ENCODE data around the gene SLC25A51. TPM values are rescaled to one million over a fixed set of nuclear protein-coding genes. Genes with fewer than 3 reads are reported as not detected.

Gene SLC25A51
- polyA plus RNA-seq, 1 donor from 2014 or later: 26.8 TPM

- no peaks in the 10 kb centered on the region for H3F3A ChIP-seq (ENCODE audit: insufficient read depth, low read length, poor library complexity, severe bottlenecking)
- H3K27me3 ChIP-seq (ENCODE audit: insufficient read depth, low read depth, low read length): no peaks in the 10 kb centered on the region
- H3K4me3 ChIP-seq (ENCODE audit: low read length): no peak overlapping the region
- no peak overlapping the region for H3K27ac ChIP-seq (ENCODE audit: low read length)
- H2AFZ ChIP-seq (ENCODE audit: low read depth, low read length): no peak overlapping the region
- no peak overlapping the region for H3K4me2 ChIP-seq (ENCODE audit: low read length)
- H3K9me2 ChIP-seq (ENCODE audit: insufficient read depth, low read length): no peaks in the 10 kb centered on the region
- no peaks in the 10 kb centered on the region for H3K79me2 ChIP-seq (replicated peaks; ENCODE audit: insufficient read depth, low read length)
- H4K20me1 ChIP-seq (ENCODE audit: insufficient read depth): no peaks in the 10 kb centered on the region
- no peaks in the 10 kb centered on the region for H3K9me3 ChIP-seq (ENCODE audit: low read length)
- H3K36me3 ChIP-seq (ENCODE audit: insufficient read depth, low read length): no peaks in the 10 kb centered on the region
- no peak overlapping the region for H3K9ac ChIP-seq (ENCODE audit: low read length)
- TF ChIP-seq CTCF (IDR thresholded peaks at IDR 0.05; ENCODE audit: poor library complexity, severe bottlenecking) (no peak), SMC3 (conservative IDR thresholded peaks at IDR 0.05; ENCODE audit: poor library complexity) (no peak), TAF1 (IDR thresholded peaks at IDR 0.05; ENCODE audit: low read depth) (no peak), RAD21 (conservative IDR thresholded peaks at IDR 0.05) (no peak), MXI1 (conservative IDR thresholded peaks at IDR 0.05; ENCODE audit: poor library complexity, severe bottlenecking) (no peak), EP300 (conservative IDR thresholded peaks at IDR 0.05; ENCODE audit: poor library complexity, severe bottlenecking) (no peak), POLR2AphosphoS5 (IDR thresholded peaks at IDR 0.05) (no peak)
- TF ChIP-seq, protein P1, sequence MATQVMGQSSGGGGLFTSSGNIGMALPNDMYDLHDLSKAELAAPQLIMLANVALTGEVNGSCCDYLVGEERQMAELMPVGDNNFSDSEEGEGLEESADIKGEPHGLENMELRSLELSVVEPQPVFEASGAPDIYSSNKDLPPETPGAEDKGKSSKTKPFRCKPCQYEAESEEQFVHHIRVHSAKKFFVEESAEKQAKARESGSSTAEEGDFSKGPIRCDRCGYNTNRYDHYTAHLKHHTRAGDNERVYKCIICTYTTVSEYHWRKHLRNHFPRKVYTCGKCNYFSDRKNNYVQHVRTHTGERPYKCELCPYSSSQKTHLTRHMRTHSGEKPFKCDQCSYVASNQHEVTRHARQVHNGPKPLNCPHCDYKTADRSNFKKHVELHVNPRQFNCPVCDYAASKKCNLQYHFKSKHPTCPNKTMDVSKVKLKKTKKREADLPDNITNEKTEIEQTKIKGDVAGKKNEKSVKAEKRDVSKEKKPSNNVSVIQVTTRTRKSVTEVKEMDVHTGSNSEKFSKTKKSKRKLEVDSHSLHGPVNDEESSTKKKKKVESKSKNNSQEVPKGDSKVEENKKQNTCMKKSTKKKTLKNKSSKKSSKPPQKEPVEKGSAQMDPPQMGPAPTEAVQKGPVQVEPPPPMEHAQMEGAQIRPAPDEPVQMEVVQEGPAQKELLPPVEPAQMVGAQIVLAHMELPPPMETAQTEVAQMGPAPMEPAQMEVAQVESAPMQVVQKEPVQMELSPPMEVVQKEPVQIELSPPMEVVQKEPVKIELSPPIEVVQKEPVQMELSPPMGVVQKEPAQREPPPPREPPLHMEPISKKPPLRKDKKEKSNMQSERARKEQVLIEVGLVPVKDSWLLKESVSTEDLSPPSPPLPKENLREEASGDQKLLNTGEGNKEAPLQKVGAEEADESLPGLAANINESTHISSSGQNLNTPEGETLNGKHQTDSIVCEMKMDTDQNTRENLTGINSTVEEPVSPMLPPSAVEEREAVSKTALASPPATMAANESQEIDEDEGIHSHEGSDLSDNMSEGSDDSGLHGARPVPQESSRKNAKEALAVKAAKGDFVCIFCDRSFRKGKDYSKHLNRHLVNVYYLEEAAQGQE (IDR thresholded peaks at IDR 0.05; ENCODE audit: borderline replicate concordance): no peak
These were observed 32.4 kb upstream of the SLC25A51 start for GRCh38 chr9:37936376-37936775.

- H3K27ac ChIP-seq (ENCODE audit: low read length): no peak overlapping the region
- no peaks in the 10 kb centered on the region for H3K9me2 ChIP-seq (ENCODE audit: insufficient read depth, low read length)
- H3K9me3 ChIP-seq (ENCODE audit: low read length): no peaks in the 10 kb centered on the region
- H4K20me1 ChIP-seq (ENCODE audit: insufficient read depth): no peaks in the 10 kb centered on the region
- TF ChIP-seq POLR2AphosphoS5 (IDR thresholded peaks at IDR 0.05): no peak
- no peak for TF ChIP-seq MXI1 (conservative IDR thresholded peaks at IDR 0.05; ENCODE audit: poor library complexity, severe bottlenecking)
- TF ChIP-seq EP300 (conservative IDR thresholded peaks at IDR 0.05; ENCODE audit: poor library complexity, severe bottlenecking): no peak
- no peak overlapping the region for H3K9ac ChIP-seq (ENCODE audit: low read length)
- H3K4me2 ChIP-seq (ENCODE audit: low read length): no peak overlapping the region
- no peaks in the 10 kb centered on the region for H3K27me3 ChIP-seq (ENCODE audit: insufficient read depth, low read depth, low read length)
- no peak overlapping the region for H3K4me3 ChIP-seq (ENCODE audit: low read length)
- H3K79me2 ChIP-seq (replicated peaks; ENCODE audit: insufficient read depth, low read length): peaks cover 7% of the 10 kb centered on the region
- no peaks in the 10 kb centered on the region for H3K36me3 ChIP-seq (ENCODE audit: insufficient read depth, low read length)
- H2AFZ ChIP-seq (ENCODE audit: low read depth, low read length): no peak overlapping the region
- H3F3A ChIP-seq (ENCODE audit: insufficient read depth, low read length, poor library complexity, severe bottlenecking): no peaks in the 10 kb centered on the region
These were observed 31.2 kb upstream of the SLC25A51 start for GRCh38 chr9:37935096-37935495.

GRCh38 chr9:37931592-37931991 is 27.7 kb upstream of the SLC25A51 start:
- no peak overlapping the region for H3K4me2 ChIP-seq (ENCODE audit: low read length)
- peaks cover 8% of the 10 kb centered on the region for H3K79me2 ChIP-seq (replicated peaks; ENCODE audit: insufficient read depth, low read length)

More at GRCh38 chr9:37931592-37931991, 27.7 kb upstream of the SLC25A51 start:
- H4K20me1 ChIP-seq (ENCODE audit: insufficient read depth): no peaks in the 10 kb centered on the region
- H3K9me3 ChIP-seq (ENCODE audit: low read length): no peaks in the 10 kb centered on the region
- H3K9me2 ChIP-seq (ENCODE audit: insufficient read depth, low read length): no peaks in the 10 kb centered on the region
- no peak overlapping the region for H3K27ac ChIP-seq (ENCODE audit: low read length)
- no peaks in the 10 kb centered on the region for H3K36me3 ChIP-seq (ENCODE audit: insufficient read depth, low read length)
- no peak overlapping the region for H3K9ac ChIP-seq (ENCODE audit: low read length)
- TF ChIP-seq EZH2 (IDR thresholded peaks at IDR 0.05; ENCODE audit: borderline replicate concordance, insufficient read depth, low read length, poor library complexity, severe bottlenecking): no peak
- no peak for TF ChIP-seq TAF1 (IDR thresholded peaks at IDR 0.05; ENCODE audit: low read depth)
- TF ChIP-seq EP300 (conservative IDR thresholded peaks at IDR 0.05; ENCODE audit: poor library complexity, severe bottlenecking): no peak
- TF ChIP-seq RAD21 (conservative IDR thresholded peaks at IDR 0.05): no peak
- no peak for TF ChIP-seq POLR2AphosphoS5 (IDR thresholded peaks at IDR 0.05)
- TF ChIP-seq SMC3 (conservative IDR thresholded peaks at IDR 0.05; ENCODE audit: poor library complexity): no peak
- TF ChIP-seq, protein P1 (IDR thresholded peaks at IDR 0.05; ENCODE audit: borderline replicate concordance): no peak
- H2AFZ ChIP-seq (ENCODE audit: low read depth, low read length): no peak overlapping the region
- H3K4me3 ChIP-seq (ENCODE audit: low read length): no peak overlapping the region
- no peaks in the 10 kb centered on the region for H3F3A ChIP-seq (ENCODE audit: insufficient read depth, low read length, poor library complexity, severe bottlenecking)
- no peaks in the 10 kb centered on the region for H3K27me3 ChIP-seq (ENCODE audit: insufficient read depth, low read depth, low read length)
